Keratinocyte (primary cell): ENCODE results near the gene SCYGR8.

Experiments
- CTCF ChIP-seq, 3 experiments: IDR thresholded peaks in 1 of 3; conservative IDR thresholded peaks in 1 of 3; optimal IDR thresholded peaks in 1 of 3; 2 replicates in 2 of 3; 3 replicates in 1 of 3; pipeline versions ENCODE3 to v1.5.1; 2011; ENCODE audit warnings: low read length in 3 of 3, mild to moderate bottlenecking in 3 of 3, moderate library complexity in 2 of 3, control low read depth in 1 of 3, inconsistent platforms in 1 of 3; ENCODE audit not compliant: insufficient read depth in 2 of 3; ENCODE audit errors: extremely low read depth in 1 of 3
- EZH2 ChIP-seq: IDR thresholded peaks from one replicate; pipeline ENCODE4 v1.6.1; 2012; ENCODE audit warnings: inconsistent platforms, mild to moderate bottlenecking, low read length, moderate library complexity

DNA sequence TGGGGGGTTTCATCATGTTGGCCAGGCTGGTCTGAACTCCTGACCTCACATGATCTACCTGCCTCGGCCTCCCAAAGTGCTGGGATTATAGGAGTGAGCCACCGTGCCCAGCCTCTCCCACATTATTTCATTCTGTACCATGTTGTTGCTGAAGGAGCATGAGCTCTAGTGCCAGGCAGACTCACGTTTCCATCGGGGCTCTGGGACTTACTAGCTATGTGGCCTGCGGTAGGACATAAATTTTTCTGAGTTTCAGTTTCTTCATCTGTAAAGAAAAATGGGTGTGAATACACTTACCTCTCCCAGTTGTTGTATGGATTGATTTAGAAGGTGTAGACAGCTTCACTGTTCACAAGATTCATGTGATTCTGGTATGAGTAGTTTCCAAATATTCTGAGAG lies 37.1 kb downstream of the SCYGR8 start:
- no peak for TF ChIP-seq CTCF (optimal IDR thresholded peaks at IDR 0.05 in 1 of 3, IDR thresholded peaks at IDR 0.05 in 1 of 3, conservative IDR thresholded peaks at IDR 0.05 in 1 of 3; ENCODE audit: extremely low read depth in 1 of 3, insufficient read depth in 2 of 3, low read length in 3 of 3)
- TF ChIP-seq EZH2 = no peak
